Measurements from ENCODE around the gene SMIM45.
A peak's percentile ranks its signal among the peaks of the same experiment; 100 is the strongest.

The SMIM45 gene

GRCh38 chr22:41951898-41952474, at the start of gene SMIM45:
TSS of gene SMIM45 (plus strand) at chr22:41952150.
- DNase-seq: no peak

- DNase-seq: peak in 1 of 2 experiments; percentile 36
Measured at GRCh38 chr22:41902932-41903421, 49.0 kb upstream of the SMIM45 start.

- no peak for DNase-seq
Measured at GRCh38 chr22:41904450-41905410, 47.2 kb upstream of the SMIM45 start.

GRCh38 chr22:41905411-41906202, 46.3 kb upstream of the SMIM45 start:
- no peak for DNase-seq

GRCh38 chr22:41906822-41907221, 45.1 kb upstream of the SMIM45 start:
- DNase-seq: no peak

GRCh38 chr22:41907436-41908401, 44.2 kb upstream of the SMIM45 start:
- DNase-seq: no peak

- peak in 1 of 2 experiments; percentile 8 for DNase-seq
Measured at GRCh38 chr22:41908411-41909309, 43.3 kb upstream of the SMIM45 start.

- DNase-seq: no peak
Measured at GRCh38 chr22:41909310-41910049, 42.5 kb upstream of the SMIM45 start.

- DNase-seq: no peak
Measured at GRCh38 chr22:41910050-41911000, 41.6 kb upstream of the SMIM45 start.

GRCh38 chr22:41911001-41911611, 40.8 kb upstream of the SMIM45 start:
- DNase-seq: no peak

- DNase-seq: no peak
Measured at GRCh38 chr22:41912338-41913039, 39.5 kb upstream of the SMIM45 start.

- no peak for DNase-seq
Measured at GRCh38 chr22:41913040-41913719, 38.8 kb upstream of the SMIM45 start.

GRCh38 chr22:41913842-41914534, 38.0 kb upstream of the SMIM45 start:
- peak in 1 of 2 experiments; percentile 8 for DNase-seq

GRCh38 chr22:41914611-41915034, 37.3 kb upstream of the SMIM45 start:
- no peak for DNase-seq

GRCh38 chr22:41915035-41915785, 36.7 kb upstream of the SMIM45 start, which contains the start of gene SHISA8:
TSS of gene SHISA8 (minus strand) at chr22:41915074. CDS start at chr22:41914667, 407 bp downstream.
- peak in 1 of 2 experiments; percentile 29 for DNase-seq
